ENCODE data around the gene GRK4. TPM values are rescaled to one million over a fixed set of nuclear protein-coding genes. Genes with fewer than 3 reads are reported as not detected.

The GRK4 gene
- total RNA-seq, 1 experiment from 2014 or later = 3.7 TPM

DNA sequence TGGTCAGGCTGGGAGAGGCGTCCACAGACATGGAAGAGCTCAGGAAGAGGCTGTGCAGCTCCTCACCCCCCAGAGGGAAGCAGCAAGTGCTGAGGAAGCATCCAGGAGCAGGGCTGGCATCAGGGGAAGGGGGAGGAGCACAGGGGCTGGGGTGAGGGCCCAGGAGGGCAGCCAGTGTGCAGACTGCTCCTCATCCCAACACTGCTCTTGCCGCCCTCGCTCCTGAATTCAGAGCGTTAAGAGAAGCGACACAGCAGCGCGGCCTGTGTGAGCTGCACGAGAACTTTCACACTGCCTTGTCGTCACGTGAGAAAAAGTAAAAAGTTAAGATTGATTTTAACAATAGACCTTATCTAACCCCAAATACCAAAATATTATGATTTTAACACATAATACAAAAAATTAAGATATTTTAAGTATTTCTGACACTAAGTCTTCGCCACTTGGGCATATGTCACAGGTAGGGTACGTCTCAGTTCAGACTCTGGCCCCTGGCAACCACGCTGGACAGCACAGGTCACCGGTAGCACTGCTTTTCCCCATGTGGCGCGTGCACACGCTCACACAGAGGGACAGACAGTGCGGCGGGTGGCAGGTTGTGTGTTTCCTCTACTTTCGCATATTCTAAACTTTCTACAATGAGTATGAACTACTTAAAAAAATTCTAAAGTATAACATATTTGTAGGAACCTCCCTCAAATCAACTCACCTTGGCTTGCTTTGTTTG is 19.8 kb upstream of the GRK4 start:
- no peak overlapping the region for H2AFZ ChIP-seq (ENCODE audit: low read length)
- no peaks in the 10 kb centered on the region for H4K20me1 ChIP-seq (ENCODE audit: low read length)
- ChIA-PET POLR2A (ENCODE audit: unreplicated experiment) (no interaction called here), CTCF (no interaction called here)
- no peaks in the 10 kb centered on the region for H3K9me2 ChIP-seq (replicated peaks; ENCODE audit: low read length)
- DNase-seq (no peak), ATAC-seq (no peak)
- no peak overlapping the region for H3K4me2 ChIP-seq (ENCODE audit: low read length)
- H3K9me3 ChIP-seq (ENCODE audit: low read length) = no peaks in the 10 kb centered on the region
- no peak overlapping the region for H3K4me3 ChIP-seq (ENCODE audit: low read length)
- H3K27ac ChIP-seq (ENCODE audit: low read length) = no peak overlapping the region
- TF ChIP-seq, protein P1, sequence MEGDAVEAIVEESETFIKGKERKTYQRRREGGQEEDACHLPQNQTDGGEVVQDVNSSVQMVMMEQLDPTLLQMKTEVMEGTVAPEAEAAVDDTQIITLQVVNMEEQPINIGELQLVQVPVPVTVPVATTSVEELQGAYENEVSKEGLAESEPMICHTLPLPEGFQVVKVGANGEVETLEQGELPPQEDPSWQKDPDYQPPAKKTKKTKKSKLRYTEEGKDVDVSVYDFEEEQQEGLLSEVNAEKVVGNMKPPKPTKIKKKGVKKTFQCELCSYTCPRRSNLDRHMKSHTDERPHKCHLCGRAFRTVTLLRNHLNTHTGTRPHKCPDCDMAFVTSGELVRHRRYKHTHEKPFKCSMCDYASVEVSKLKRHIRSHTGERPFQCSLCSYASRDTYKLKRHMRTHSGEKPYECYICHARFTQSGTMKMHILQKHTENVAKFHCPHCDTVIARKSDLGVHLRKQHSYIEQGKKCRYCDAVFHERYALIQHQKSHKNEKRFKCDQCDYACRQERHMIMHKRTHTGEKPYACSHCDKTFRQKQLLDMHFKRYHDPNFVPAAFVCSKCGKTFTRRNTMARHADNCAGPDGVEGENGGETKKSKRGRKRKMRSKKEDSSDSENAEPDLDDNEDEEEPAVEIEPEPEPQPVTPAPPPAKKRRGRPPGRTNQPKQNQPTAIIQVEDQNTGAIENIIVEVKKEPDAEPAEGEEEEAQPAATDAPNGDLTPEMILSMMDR (conservative IDR thresholded peaks at IDR 0.05; ENCODE audit: low read depth, low read length) = no peak
- TF ChIP-seq EZH2phosphoT487 (IDR thresholded peaks at IDR 0.05; ENCODE audit: borderline replicate concordance, low read length) (no peak), EZH2 (IDR thresholded peaks at IDR 0.05; ENCODE audit: low read length, unreplicated experiment) (no peak)
- H3K9ac ChIP-seq (ENCODE audit: low read length) = no peak overlapping the region
- H3F3A ChIP-seq (ENCODE audit: low read length, unreplicated experiment) = no peaks in the 10 kb centered on the region
- no TSS peak for BruUV-seq (replicated peaks)
- intact Hi-C loops (cut with micrococcal nuclease) = no loop called here
- no peaks in the 10 kb centered on the region for H3K79me2 ChIP-seq (ENCODE audit: low read length)
- H3K4me1 ChIP-seq (ENCODE audit: insufficient read depth, low read length) = no peaks in the 10 kb centered on the region
- no peaks in the 10 kb centered on the region for H3K27me3 ChIP-seq (ENCODE audit: low read length)
- H3K36me3 ChIP-seq (ENCODE audit: low read depth, low read length) = peaks cover 33% of the 10 kb centered on the region

- Histone ChIP-seq H3K79me2 (ENCODE audit: low read length) (no peaks in the 10 kb centered on the region), H3K4me2 (ENCODE audit: low read length) (no peak overlapping the region), H3K9me2 (replicated peaks; ENCODE audit: low read length) (no peaks in the 10 kb centered on the region), H2AFZ (ENCODE audit: low read length) (no peak overlapping the region), H3K27me3 (ENCODE audit: low read length) (no peaks in the 10 kb centered on the region), H3K9ac (ENCODE audit: low read length) (no peak overlapping the region), H3K27ac (ENCODE audit: low read length) (no peak overlapping the region), H3K36me3 (ENCODE audit: low read depth, low read length) (peaks cover 32% of the 10 kb centered on the region), H4K20me1 (ENCODE audit: low read length) (no peaks in the 10 kb centered on the region), H3K9me3 (ENCODE audit: low read length) (no peaks in the 10 kb centered on the region), H3K4me1 (ENCODE audit: insufficient read depth, low read length) (no peaks in the 10 kb centered on the region), H3F3A (ENCODE audit: low read length, unreplicated experiment) (no peaks in the 10 kb centered on the region), H3K4me3 (ENCODE audit: low read length) (no peak overlapping the region)
- DNase-seq (no peak), ATAC-seq (no peak)
- intact Hi-C loops (cut with micrococcal nuclease) = no loop called here
- TF ChIP-seq, protein P1 (conservative IDR thresholded peaks at IDR 0.05; ENCODE audit: low read depth, low read length) = no peak
- TF ChIP-seq EZH2 (IDR thresholded peaks at IDR 0.05; ENCODE audit: low read length, unreplicated experiment) (no peak), EZH2phosphoT487 (IDR thresholded peaks at IDR 0.05; ENCODE audit: borderline replicate concordance, low read length) (no peak)
- POLR2A ChIA-PET (ENCODE audit: unreplicated experiment) = no interaction called here
- no TSS peak for BruUV-seq (replicated peaks)
- CTCF ChIA-PET = no interaction called here
Measured at GRCh38 chr4:2944091-2944482, 19.3 kb upstream of the GRK4 start.

All from PC-3 (cell line).